Raji (cell line): ENCODE measurements around the gene PODN.

Experiments used
- POLR2A ChIP-seq: IDR thresholded peaks from 2 replicates; pipeline ENCODE4 v1.6.1; 2011; ENCODE audit warnings: low read depth, low read length, control low read depth; ENCODE audit not compliant: insufficient read depth

Gene PODN

GRCh38 chr1:53108646-53109580 lies 46.9 kb downstream of the PODN start:
- no peak for TF ChIP-seq POLR2A

DNA sequence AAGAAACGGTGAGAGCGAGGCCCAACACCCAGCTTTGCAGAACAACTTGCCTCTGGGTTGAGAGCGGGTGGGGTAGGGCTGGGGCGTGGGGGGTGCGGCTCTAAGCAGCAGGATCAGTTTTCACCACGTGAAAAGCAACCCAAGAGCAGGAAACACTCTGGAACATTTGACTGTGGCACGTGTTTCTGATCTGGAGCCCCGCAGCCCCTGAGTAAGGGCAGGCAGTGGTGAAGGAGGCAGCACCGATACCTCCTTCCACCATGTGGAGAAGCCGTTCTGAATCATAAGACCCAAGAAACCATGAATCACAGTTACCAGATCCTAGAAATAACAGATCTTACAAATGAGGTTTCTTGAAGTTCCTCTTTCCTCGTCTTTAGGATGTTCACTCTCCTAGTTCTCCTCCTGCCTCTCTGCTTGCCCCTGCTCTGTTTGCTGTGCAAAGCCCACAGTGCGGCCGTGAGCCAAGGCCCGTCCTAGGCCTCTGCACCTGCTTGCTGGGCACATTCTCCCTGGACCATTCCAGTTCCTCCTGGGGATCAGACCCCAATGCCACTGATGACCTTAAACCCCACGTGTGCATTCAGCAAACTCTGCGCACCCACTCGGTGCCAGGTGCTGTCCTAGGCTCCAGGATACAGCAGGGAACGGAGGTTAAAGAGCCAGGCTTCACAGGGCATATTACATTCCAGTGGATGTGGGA lies 48.5 kb downstream of the PODN start:
- TF ChIP-seq POLR2A: no peak

GRCh38 chr1:53111073-53111556 lies 49.1 kb downstream of the PODN start:
- TF ChIP-seq POLR2A: no peak

DNA sequence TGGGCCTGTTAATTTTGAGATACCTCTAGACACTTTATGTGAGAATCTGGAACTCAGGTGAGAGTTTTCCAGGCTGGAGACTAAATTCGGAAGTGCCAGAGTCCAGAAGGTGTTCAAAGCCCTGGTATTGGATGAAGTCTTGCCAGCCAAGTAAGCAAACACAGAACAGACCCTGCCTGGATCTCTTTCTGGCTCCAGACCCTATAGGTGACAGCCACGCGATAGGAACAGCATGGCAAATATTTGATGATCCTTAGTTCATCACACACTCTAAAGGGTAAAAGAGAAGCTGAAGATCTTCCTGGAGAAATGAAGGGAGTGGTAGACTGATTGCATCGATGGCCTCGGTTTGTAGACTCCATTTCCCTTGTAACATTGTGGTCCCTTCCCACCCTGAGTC lies 49.7 kb downstream of the PODN start:
- no peak for TF ChIP-seq POLR2A

GRCh38 chr1:53112271-53112774 lies 50.3 kb downstream of the PODN start:
- no peak for TF ChIP-seq POLR2A

- TF ChIP-seq POLR2A: no peak
Observed at GRCh38 chr1:53112861-53113260, 50.8 kb downstream of the PODN start.

- TF ChIP-seq POLR2A: no peak
Observed at GRCh38 chr1:53114090-53114489, 52.1 kb downstream of the PODN start.

- no peak for TF ChIP-seq POLR2A
Observed at GRCh38 chr1:53114581-53115400, 52.8 kb downstream of the PODN start.

DNA sequence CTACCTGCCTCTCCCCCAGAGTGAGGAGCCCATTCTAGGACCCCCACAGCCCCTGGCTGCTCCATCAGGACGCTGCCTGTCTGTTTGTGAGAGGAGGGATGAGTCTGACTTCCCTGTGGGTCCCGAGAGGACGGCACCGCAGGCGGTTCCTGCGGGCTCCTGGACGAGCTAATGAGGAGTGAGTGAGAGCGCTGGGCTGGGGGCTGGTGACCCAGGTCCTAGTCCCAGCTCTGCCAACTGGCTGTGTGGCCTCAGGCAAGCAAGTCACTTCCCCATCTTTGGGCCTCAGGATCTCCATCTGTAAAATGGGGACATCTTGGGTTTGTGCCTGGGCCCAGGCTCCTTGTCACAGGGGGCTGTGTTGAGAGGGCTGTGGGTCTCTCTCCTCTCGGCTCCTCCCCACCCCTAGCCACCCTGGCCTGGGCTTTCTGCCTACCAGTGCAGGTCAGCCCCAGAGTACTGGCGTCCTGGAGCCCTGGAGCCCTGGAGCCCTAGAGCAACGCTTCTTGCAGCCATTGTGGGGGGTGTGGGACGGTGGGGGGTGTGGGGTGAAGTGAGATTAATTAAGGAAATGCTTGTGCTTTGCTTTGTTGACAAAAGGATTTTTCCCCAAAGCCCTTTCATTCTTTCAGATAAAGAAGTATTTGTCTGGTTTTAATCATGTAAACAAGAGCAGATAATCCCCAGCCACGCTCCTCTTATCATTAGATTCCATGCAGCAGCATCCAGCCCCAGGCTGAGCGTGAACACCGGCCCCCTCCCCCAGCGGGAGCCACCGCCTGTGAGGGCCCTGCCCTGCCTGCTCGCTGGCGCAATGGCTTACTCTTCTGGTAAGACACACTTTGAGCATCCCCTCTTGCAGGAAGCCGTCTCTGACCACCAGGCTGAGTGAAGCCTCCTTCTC lies 53.6 kb downstream of the PODN start:
- TF ChIP-seq POLR2A: no peak

GRCh38 chr1:53116307-53116810 lies 54.3 kb downstream of the PODN start:
- no peak for TF ChIP-seq POLR2A

DNA sequence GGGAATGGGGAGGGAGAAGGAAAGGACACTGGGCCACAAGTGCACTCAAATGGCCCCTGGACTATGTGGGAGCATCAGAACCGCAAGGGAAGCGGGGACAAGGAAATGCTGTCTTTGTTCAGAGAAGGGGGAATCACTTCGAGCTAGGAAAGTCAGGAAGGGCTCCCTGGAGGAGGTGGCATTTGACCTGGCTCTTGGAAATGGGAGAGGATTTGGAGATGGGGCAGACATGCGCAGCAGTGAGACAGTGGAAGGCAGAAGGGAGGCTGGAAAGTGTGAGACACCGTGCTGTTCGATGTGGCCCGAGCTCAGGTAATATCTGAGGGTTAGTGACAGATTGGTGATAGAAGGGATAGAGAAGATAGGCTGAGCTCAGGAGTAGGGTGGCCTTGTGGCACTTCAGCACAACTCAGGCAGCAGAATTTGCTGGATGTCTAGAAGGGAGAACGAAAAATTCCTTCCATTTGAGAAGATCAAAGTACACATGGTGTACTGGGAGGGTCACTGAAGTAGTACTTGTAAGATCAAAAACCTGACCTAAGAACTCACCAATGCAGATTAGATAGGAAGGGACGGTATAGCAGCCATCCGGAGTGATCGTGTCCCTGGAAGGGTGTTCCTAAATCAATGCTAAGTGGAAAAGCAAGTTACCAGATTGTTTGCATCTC lies 55.1 kb downstream of the PODN start:
- no peak for TF ChIP-seq POLR2A

DNA sequence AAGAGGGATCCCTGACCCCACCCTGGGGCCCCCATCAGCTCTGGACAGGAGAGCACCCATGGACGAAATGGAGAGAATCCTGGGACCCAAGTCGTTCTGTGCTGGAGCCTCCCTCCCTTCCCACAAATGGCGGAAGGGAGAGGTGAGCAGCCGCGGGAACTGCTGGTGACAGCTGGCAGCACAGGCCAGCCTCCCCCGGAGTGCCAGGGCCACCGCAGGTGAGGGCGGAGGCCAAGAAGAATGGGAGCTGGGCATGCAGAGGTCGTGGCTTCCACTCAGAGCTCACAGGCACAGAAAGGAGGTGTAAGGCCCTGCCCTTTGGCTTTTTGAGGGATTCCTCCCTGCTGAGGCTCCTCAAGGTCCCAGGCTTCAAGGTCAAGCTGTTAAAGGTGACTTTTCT lies 55.8 kb downstream of the PODN start:
- TF ChIP-seq POLR2A: no peak

DNA sequence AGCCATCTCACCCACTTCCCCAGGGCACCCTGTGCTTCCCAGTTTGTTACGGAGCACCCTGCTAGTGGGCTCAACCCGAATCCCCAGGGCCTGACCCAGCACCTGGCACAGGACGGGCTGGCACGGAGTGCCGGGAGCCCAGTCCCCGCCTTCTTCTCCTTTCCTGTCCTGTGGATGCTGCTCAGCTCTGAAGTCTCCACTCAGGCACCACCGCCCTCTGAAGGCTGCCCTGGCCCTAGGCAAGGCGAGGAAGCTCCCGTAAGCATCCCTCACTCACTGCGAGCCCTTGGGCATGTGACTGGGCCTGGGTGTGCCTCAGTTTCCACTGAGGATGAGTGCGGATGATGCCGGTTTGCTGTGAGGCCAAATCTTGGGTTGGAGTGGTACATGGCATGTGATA lies 58.6 kb downstream of the PODN start:
- TF ChIP-seq POLR2A: no peak
